ENCODE measurements around the gene RARRES2. TPM values are rescaled to one million over a fixed set of nuclear protein-coding genes. Genes with fewer than 3 reads are reported as not detected.

RARRES2 gene
- total RNA-seq, 1 experiment from 2014 or later: 2.1 TPM

DNA sequence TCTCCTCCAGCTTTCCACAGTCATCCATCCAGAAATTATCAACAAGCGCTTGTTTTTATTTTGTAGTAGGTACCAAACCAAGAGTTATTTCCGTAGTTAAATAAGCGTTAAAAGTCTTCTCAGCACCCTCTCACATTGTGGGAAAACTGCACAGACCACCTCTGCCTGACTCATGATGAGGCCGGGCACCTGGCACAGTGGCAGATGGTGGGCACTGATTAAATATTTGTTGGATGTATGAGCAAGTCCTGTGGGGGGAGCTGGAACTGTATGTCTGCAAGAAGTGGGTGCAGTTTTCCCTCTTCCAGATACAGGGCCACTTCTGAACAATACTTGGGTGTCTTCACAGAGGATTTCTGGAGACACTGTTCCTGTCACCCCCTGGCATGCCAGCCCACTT lies 21.9 kb upstream of the RARRES2 start:
- peaks cover 8 to 13% of the 10 kb centered on the region in 2 experiments for H3K4me1 ChIP-seq (ENCODE audit: control insufficient read depth in 1 of 2, insufficient read depth in 2 of 2, low read length in 2 of 2)
- DNase-seq (ENCODE audit: low read depth, low spot score): no peak
- no TSS peak for BruUV-seq (replicated peaks)
- no peaks in the 10 kb centered on the region for H3K36me3 ChIP-seq (ENCODE audit: control insufficient read depth in 1 of 2, insufficient read depth in 2 of 2, low read length in 2 of 2)
- TF ChIP-seq JUND (IDR thresholded peaks at IDR 0.05) (no peak), YY1 (IDR thresholded peaks at IDR 0.05; ENCODE audit: extremely low read depth, insufficient replicate concordance, low read depth, low read length) (no peak), POLR2A (IDR thresholded peaks at IDR 0.05; ENCODE audit: borderline replicate concordance, extremely low read depth, insufficient read depth, insufficient read length) (no peak), REST (IDR thresholded peaks at IDR 0.05; ENCODE audit: low read depth) (no peak), CBX3 (IDR thresholded peaks at IDR 0.05; ENCODE audit: low read depth) (no peak), CEBPB (IDR thresholded peaks at IDR 0.05; ENCODE audit: low read depth) (no peak), EGR1 (IDR thresholded peaks at IDR 0.05; ENCODE audit: low read depth) (no peak), TCF7L2 (IDR thresholded peaks at IDR 0.05; ENCODE audit: borderline replicate concordance, extremely low read depth, insufficient read depth, insufficient read length) (no peak), ZNF274 (IDR thresholded peaks at IDR 0.05; ENCODE audit: low read depth, low read length) (no peak), ZFX (IDR thresholded peaks at IDR 0.05) (no peak), RAD21 (IDR thresholded peaks at IDR 0.05; ENCODE audit: low read depth) (no peak)
- no peak overlapping the region for H3K4me2 ChIP-seq (ENCODE audit: low read length)
- ChIA-PET POLR2A (no interaction called here), RAD21 (ENCODE audit: low non-redundant PET in 1 of 2, low total read pairs in 2 of 2, uncharacterized antibody in 2 of 2, unreplicated experiment in 2 of 2) (no interaction called here), CTCF (no interaction called here)
- no peak overlapping the region for H2AFZ ChIP-seq (ENCODE audit: low read depth, low read length, poor library complexity, severe bottlenecking)
- H4K20me1 ChIP-seq (ENCODE audit: insufficient read depth): no peaks in the 10 kb centered on the region
- H3K79me2 ChIP-seq (ENCODE audit: insufficient read depth, low read length): no peaks in the 10 kb centered on the region
- H3K9ac ChIP-seq (ENCODE audit: low read length): no peak overlapping the region
- H3K27ac ChIP-seq (ENCODE audit: low read depth, low read length): no peak overlapping the region
- no peaks in the 10 kb centered on the region for H3K9me2 ChIP-seq (ENCODE audit: insufficient read depth)
- no peak overlapping the region for H3K4me3 ChIP-seq (replicated peaks in 1 of 2; ENCODE audit: low read depth in 1 of 2, low read length in 2 of 2)
- intact Hi-C loops (cut with micrococcal nuclease): loop anchor here (10.0 kb wide), 1 partner anchor 59 kb away; no protein-coding TSS in a partner anchor
- no peak for ATAC-seq
- H3K27me3 ChIP-seq (ENCODE audit: insufficient read depth, low read length): no peaks in the 10 kb centered on the region
- no peaks in the 10 kb centered on the region for H3K9me3 ChIP-seq (ENCODE audit: control insufficient read depth in 1 of 2, insufficient read depth in 1 of 2, low read depth in 1 of 2, low read length in 2 of 2)

All from HCT116 (cell line).